Breast epithelium (tissue), 4 donors: ENCODE results near the gene GFRA1. TPM values are rescaled to one million over a fixed set of nuclear protein-coding genes. Genes with fewer than 3 reads are reported as not detected.

ENCODE experiments used
- DNase-seq, 2 donors: peaks; one replicate each; pipeline ENCODE4 v3.0.0-alpha.2; 2019; ENCODE audit warnings: low spot score in 2 of 2
- H3K27ac ChIP-seq, 2 donors: fragments of 200-600 bp; sonication (generic) in 1 of 2; one replicate each; pipeline ENCODE4 v1.5.1; 2016 to 2019; ENCODE audit warnings: mild to moderate bottlenecking in 1 of 2
- H3K27me3 ChIP-seq, 2 donors: fragments of 200-600 bp; sonication (generic) in 1 of 2; one replicate each; pipeline versions ENCODE4 v1.5.1 to v1.6.0; 2017 to 2019; ENCODE audit warnings: control low read depth in 1 of 2, mild to moderate bottlenecking in 1 of 2
- H3K36me3 ChIP-seq: fragments of 200-600 bp; one replicate; pipeline ENCODE4 v1.5.1; 2019
- H3K4me1 ChIP-seq, 2 donors: fragments of 200-600 bp; sonication (generic); one replicate each; pipeline ENCODE4 v1.5.1; 2016 to 2019; ENCODE audit warnings: control low read depth in 1 of 2
- H3K4me3 ChIP-seq, 3 donors: fragments of 200-600 bp; sonication (generic); 1 replicate in 2 of 3; 2 replicates in 1 of 3; pipeline ENCODE4 v1.5.1; 2016 to 2019; ENCODE audit warnings: mild to moderate bottlenecking in 3 of 3, moderate library complexity in 2 of 3
- H3K9me3 ChIP-seq, 2 donors: fragments of 200-600 bp; sonication (generic) in 1 of 2; one replicate each; pipeline ENCODE4 v1.5.1; 2016 to 2019; ENCODE audit warnings: control low read depth in 1 of 2
- CTCF ChIP-seq, 3 donors: fragments of 450-650 bp; IDR thresholded peaks; one replicate each; pipeline ENCODE4 v1.5.1; 2016 to 2017; ENCODE audit warnings: antibody characterized with exemption in 3 of 3, mild to moderate bottlenecking in 3 of 3, moderate library complexity in 3 of 3
- POLR2A ChIP-seq: fragments of 450-650 bp; IDR thresholded peaks from one replicate; pipeline ENCODE4 v1.6.1; 2016; ENCODE audit warnings: antibody characterized with exemption, mild to moderate bottlenecking, moderate library complexity
- POLR2AphosphoS5 ChIP-seq, 3 donors: sonication (generic); formaldehyde crosslinking; IDR thresholded peaks; one replicate each; pipeline ENCODE4 v1.6.1; 2017; ENCODE audit warnings: antibody characterized with exemption in 3 of 3
- intact Hi-C: fragments of 100-400 bp; cut with DNase I; formaldehyde crosslinking; loops from one replicate; pipeline ENCODE4 v1.15.1; 2023; ENCODE audit warnings: low total_unique reads
- total RNA-seq, 3 donors: library from RNA; depleted of rRNA; stranded (reverse); fragments of >200 nt; gene quantifications; one replicate each; pipeline ENCODE4 v1.1.0, GENCODE V29; 2016

The GFRA1 gene
- total RNA-seq, 3 donors from 2014 or later: 88.2 to 153 (median 98.5) TPM

- Histone ChIP-seq H3K4me1 (peaks cover 0 to 3% of the 10 kb centered on the region in 2 donors), H3K4me3 (no peak overlapping the region), H3K27me3 (no peaks in the 10 kb centered on the region), H3K36me3 (no peaks in the 10 kb centered on the region), H3K9me3 (no peaks in the 10 kb centered on the region), H3K27ac (no peak overlapping the region)
- DNase-seq: no peak
- TF ChIP-seq POLR2AphosphoS5 (IDR thresholded peaks at IDR 0.05) (no peak), POLR2A (no peak), CTCF (IDR thresholded peaks at IDR 0.05) (no peak)
- intact Hi-C loops: no loop called here
These were observed 202.2 kb downstream of the GFRA1 start for GRCh38 chr10:116070743-116071320.

- H3K36me3 ChIP-seq: no peaks in the 10 kb centered on the region
- intact Hi-C loops: no loop called here
- H3K4me1 ChIP-seq: peaks cover 0 to 3% of the 10 kb centered on the region in 2 donors
- no peak overlapping the region for H3K27ac ChIP-seq
- no peaks in the 10 kb centered on the region for H3K9me3 ChIP-seq
- H3K4me3 ChIP-seq: no peak overlapping the region
- no peak for DNase-seq
- no peak for TF ChIP-seq CTCF (IDR thresholded peaks at IDR 0.05)
- TF ChIP-seq POLR2AphosphoS5 (IDR thresholded peaks at IDR 0.05): no peak
- no peak for TF ChIP-seq POLR2A
- H3K27me3 ChIP-seq: no peaks in the 10 kb centered on the region
These were observed 203.2 kb downstream of the GFRA1 start for GRCh38 chr10:116069856-116070255.

- H3K27me3 ChIP-seq: no peaks in the 10 kb centered on the region
- no peaks in the 10 kb centered on the region for H3K9me3 ChIP-seq
- no peaks in the 10 kb centered on the region for H3K36me3 ChIP-seq
- H3K27ac ChIP-seq: no peak overlapping the region
- H3K4me1 ChIP-seq: peaks cover 0 to 3% of the 10 kb centered on the region in 2 donors
- no peak for DNase-seq
- TF ChIP-seq POLR2AphosphoS5 (IDR thresholded peaks at IDR 0.05) (no peak), POLR2A (no peak), CTCF (IDR thresholded peaks at IDR 0.05) (no peak)
- no peak overlapping the region for H3K4me3 ChIP-seq
- intact Hi-C loops: no loop called here
These were observed 205.2 kb downstream of the GFRA1 start for GRCh38 chr10:116067825-116068224.

- no peak for DNase-seq
- TF ChIP-seq POLR2AphosphoS5 (IDR thresholded peaks at IDR 0.05): no peak
- no peak for TF ChIP-seq POLR2A
- TF ChIP-seq CTCF (IDR thresholded peaks at IDR 0.05): no peak
- Histone ChIP-seq H3K4me3 (no peak overlapping the region), H3K27ac (no peak overlapping the region), H3K4me1 (no peaks in the 10 kb centered on the region), H3K36me3 (no peaks in the 10 kb centered on the region), H3K27me3 (no peaks in the 10 kb centered on the region), H3K9me3 (no peaks in the 10 kb centered on the region)
- intact Hi-C loops: no loop called here
These were observed 209.9 kb downstream of the GFRA1 start for GRCh38 chr10:116063107-116063506.

GRCh38 chr10:116060864-116061263 is 212.1 kb downstream of the GFRA1 start:
- H3K9me3 ChIP-seq: no peaks in the 10 kb centered on the region
- no peaks in the 10 kb centered on the region for H3K27me3 ChIP-seq
- no peaks in the 10 kb centered on the region for H3K4me1 ChIP-seq
- no peak for DNase-seq
- H3K27ac ChIP-seq: no peak overlapping the region
- intact Hi-C loops: no loop called here
- no peak overlapping the region for H3K4me3 ChIP-seq
- TF ChIP-seq CTCF (IDR thresholded peaks at IDR 0.05) (no peak), POLR2AphosphoS5 (IDR thresholded peaks at IDR 0.05) (no peak), POLR2A (no peak)
- no peaks in the 10 kb centered on the region for H3K36me3 ChIP-seq
